Stimulated activated CD4-positive, alpha-beta T cell treated with anti-CD3 and anti-CD28 coated beads, TNF-alpha, amount 100 ng/mL, for 48 hours (primary cell): ENCODE measurements around the gene C1QTNF6.

Source experiments
- DNase-seq, 3 donors: peaks; one replicate each; pipeline ENCODE4 v3.0.0-alpha.2; 2020; ENCODE audit warnings: low read depth in 3 of 3

C1QTNF6 gene

DNA sequence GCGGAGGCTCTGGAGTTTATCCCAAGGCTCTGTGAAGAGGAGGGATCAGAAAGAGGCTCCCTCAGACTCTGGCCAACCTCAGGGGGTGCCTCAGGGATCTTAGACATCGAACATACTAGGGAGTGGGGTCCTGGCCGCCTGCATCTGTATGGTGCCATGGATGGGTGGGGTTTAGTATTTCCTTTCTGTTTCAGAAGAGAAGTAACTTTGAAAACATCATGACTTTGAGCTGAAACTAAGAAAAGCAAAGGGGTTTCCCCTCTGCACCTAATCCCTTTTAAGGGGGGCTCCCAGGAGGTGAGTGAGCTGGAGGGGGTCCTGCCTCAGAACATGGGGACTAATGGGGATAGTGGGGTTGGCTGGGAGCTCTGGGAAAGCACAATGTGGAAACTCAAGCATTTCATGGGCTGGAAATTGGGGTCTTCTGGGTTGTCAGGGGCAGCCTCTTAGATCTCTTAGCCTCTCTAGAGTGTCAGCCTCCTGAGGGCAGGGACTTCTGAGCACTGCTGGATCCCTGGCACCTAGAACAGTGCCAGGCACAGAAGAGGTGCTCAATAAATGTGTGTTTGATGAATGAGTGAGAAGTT is 36.0 kb upstream of the C1QTNF6 start:
- no peak for DNase-seq

DNA sequence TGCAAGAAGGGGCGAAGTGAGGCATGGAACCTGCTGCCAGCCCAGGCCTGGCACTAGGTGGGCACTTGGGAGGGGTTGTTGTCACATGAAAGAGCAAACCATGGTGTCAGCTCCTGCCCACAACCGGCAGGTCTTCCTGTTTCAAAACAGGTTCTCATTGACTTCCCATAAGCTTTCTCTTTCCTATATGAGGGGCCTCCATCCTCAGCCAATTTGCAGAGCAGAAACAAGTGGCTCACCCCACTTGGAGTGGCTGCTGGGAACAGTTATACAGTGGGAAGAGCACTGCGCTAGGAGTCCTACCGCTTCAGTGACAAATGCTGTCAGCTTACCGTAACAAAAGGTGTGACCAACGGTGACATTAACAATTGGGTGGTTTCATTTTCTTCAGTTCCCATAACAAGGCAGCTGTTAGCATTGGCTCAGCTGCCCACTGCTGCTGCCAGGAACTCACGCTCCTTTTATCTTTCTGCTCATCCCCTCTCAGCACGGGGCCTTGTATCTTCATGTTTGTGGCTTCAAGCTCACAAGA is 34.5 kb upstream of the C1QTNF6 start:
- DNase-seq, result no peak

DNA sequence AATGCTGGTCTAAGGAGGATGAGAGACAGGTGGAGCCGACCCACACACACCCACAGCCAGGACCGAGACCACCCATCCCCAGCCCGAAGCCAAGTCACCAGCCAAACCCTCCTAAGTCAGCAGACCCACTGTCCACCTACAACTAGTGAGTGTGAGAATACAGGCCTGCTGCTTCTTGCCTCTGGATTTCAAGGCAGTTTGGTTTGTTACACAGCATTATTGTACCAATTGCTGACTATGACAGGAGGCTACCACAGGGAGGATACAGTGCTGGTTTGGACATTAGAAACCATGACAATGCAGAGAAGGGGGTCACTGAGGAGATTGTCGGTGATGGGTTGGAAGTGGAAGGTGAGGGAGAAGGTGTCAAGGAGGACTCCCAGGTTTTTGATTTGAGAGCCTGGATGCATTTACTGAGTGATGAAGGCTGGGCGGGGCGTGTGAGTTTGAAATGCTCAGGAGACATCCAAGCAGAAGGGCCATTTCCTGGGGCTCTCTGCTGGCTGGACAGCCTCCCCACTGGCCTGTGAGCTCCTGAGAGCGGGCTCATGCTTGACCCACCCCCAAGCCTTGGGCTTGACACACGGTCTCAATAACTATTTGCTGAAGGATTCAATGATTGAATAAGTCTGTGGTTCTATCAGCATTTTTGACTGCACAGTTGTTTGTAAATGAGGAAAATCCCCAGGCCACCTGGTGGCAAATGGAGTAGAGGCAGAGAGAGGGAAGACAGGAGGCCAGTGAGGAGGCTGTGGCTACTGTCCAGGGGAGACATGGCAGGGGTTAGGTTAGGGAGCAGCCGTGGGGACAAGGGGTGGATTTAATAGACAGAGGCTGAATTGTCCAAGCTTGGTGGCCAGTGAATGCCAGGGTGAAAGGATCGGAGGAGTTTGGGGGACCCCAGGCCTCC is 33.6 kb upstream of the C1QTNF6 start:
- no peak for DNase-seq

DNA sequence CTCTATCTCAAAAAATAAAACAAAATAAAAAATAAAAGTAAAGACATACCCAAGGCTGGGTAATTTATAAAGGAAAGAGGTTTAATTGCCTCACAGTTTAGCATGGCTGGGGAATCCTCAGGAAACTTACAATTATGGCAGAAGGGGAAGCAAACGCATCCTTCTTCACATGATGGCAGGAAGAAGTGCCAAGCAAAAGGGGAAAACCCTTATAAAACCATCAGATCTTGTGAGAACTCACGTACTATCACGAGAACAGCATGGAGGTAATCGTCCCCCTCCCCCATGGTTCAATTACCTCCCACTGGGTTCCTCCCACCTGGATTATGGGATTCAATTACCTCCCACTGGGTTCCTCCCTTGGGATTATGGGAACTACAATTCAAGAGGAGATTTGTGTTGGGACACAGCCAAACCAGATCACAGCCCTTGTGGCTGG is 32.5 kb upstream of the C1QTNF6 start:
- DNase-seq, result no peak

DNA sequence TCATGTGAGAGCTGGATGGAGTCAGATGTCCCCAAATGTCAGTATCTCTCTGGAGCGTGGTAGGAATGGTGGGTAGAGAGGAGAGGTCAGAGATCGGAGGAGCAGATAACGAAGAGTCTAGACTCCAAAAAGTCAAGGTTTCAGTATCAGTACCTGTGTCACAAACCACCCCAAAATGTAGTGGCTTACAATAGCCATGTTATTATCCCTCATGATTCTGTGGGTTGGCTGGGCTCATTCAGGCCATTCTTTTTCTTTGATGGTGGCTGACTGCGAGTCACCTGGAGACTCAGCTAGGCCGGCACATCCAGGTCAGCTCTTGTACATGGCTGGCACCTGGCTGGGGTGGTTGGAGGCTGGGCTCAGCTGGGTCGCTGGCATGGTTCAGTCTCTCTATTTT is 31.5 kb upstream of the C1QTNF6 start:
- no peak for DNase-seq

DNA sequence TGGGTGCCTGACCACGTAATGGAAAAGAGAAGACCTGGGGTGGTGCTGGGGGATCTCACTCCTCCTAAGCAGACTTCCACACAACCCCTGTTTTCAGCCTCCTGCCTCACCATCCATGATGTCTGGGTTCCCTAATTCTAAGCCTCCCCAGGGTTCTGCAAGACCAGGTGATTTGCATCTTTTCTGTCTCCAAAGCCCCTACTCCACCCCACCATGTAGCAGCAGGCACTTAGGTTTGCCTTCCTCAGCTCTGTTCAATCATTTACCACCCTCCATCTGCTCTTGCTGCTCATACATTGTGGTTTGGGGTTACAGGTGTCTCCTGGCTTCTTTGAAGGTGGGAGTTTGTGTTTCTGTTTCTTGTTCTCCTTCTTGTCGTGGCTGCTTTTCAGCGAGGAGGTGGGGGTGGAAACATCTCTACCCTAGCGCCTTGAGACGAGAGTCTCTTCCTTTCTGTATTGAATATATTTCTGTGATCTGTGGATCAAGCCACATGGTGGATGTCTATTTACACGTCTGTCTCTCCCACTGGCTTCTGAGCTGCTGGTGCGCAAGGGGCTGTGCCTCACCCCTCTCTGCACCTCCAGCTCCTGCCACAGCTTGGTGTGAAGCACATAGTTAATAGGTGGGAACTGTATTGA is 30.8 kb upstream of the C1QTNF6 start:
- no peak for DNase-seq

DNA sequence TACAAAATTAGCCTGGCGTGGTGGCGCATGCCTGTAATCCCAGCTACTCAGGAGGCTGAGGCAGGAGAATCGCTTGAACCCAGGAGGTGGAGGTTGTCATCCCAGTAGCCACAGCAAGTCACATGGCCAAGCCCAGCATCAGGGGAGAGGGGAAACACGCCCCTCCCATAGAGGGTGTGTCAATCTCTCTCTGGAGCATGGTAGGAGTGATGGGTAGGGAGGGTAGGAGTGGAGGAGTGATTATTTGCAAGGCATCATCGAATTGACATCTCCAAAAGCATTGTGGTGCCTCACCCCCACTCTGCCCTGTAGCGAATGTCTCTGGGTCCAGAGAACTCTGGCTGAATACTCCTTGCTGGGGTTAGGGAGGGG is 30.3 kb upstream of the C1QTNF6 start:
- no peak for DNase-seq

DNA sequence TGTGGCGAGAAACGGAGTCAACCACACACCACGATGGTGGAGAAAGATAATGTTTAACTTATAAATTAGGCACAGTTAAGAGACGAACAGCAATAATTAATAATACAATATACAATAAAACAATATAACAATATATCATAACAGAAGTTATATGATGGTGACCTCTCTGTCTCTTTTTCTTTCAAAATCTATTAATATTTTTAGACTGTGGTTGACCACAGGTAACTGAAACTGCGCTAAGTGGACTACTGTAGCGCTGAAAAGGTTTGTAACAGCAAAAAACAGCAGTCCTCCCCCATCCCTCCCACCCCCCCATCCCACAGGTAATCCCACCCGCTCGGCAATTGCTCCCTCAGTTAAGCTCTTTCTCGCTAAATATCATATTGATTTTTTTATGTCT is 27.8 kb upstream of the C1QTNF6 start:
- no peak for DNase-seq

DNA sequence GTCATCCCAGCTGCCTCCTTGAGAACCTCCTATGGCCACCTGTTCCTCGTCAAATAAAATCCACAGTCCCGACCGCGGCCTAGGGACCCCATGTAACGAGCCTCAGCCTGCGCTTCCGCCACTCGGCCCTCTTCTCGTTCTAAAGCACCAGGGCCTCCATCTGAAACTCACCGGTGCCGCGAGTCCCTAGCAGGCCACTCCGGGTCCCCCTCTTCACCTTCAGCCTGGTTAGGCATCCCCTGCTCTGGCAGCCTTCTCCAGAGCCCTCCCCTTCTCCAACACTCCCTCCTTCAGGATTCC is 26.6 kb upstream of the C1QTNF6 start:
- no peak for DNase-seq

DNA sequence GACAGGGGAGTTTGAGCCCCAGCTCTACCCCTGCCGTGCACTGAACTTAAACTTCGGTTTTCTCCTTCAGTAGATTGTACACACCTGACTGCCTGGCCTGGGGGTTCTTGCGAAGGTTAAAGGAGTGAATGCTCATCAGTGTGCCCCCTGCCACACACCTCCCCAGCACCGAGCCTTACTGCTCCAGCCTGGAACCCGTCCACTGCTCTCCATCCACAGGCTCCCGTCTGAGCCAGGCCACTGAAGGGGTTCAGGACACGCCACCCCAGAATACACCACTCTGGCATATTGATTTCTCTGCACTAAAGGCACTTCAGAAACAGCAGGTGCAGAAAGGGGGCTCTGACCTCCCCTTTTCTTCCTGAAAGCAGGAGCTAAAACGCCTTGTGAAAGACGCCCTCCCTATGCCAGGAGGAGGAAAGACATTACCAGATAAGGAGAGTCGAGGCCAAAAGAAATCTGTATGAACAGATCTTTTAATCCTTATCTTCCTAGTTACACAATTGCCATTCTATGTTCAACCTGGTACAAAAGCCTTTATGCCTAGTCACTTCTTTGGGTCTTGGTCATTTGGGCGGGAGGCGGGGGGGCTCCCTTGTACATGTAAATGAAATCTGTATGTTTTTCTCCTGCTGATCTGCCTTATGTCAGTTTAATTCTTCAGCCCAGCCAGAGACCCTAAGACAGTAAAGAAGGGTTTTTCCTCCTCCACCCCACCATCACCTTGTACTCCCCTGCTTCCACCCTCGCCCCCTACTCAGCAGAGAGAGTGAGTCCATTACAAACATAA is 26.1 kb upstream of the C1QTNF6 start:
- DNase-seq, result no peak

DNA sequence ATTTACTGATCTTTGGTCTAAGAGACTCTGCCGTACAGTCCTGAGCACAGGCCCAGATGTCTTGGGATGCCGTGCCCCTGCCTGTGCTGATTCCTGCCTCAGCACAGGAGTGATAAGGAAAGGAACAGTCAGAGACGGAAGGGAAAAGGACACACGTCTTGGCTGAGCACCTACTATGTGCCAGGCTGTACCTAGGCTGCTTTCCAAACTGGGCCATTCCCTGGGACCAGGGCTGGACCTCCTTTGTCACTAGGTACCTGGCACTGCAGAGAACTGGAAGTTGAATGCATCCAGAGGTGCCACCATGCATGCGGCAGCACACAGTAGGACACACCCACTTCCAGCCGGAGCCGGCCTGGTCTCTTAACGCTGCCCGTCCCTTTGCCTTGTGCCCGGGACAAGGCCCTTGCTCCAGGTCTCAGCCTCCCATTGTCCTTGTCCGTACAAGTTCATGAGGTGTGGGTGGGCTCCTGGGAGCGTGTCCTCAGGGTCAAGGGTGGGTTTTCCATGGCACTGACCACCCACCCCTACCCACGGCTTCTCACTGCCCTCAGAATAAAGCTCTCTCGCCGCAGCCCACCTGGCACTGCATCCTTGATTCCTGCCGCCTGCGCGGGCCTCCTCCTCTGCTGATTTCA is 25.3 kb upstream of the C1QTNF6 start:
- no peak for DNase-seq

DNA sequence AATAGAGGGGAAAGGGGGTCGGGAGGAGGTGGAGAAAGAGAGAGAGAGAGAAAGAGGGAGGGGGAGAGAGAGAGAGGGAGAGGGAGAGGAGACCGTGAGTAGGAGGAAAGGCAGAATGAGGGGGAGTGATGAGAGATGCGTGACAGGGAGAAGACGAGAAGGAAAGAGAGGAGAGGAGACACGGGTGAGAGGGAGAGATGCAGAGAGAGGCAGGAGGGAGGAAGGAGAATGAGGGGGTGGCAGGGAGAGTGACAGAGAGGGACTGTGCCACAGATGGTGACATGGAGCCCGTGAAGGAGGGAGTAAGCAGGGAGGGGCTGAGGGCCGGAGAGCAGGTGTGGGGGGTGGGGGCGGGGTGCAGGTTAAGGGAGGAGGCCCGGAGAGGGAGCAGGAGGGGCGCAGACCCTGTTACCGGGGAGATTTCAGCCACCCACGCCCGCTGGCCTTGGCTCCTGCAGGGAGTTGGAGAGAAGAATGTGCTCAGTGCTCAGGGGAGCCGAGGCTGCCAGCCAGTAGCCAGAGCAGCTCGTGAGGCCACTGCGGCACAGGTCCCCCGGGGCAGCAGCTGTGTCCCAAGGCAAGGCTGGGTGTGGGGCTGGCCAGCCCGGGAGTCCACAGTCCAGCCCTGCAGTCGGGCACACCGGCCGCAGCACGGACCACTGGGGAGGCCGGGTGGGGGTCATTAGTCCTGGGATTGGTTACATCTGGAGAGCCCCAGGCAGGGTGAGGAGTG is 24.3 kb upstream of the C1QTNF6 start, which contains the start of gene SSTR3:
TSS of gene SSTR3 (minus strand) at position 304 of the 733 bp plus-strand sequence. CDS start 4,674 bp downstream, outside the sequence.
- DNase-seq, result no peak

DNA sequence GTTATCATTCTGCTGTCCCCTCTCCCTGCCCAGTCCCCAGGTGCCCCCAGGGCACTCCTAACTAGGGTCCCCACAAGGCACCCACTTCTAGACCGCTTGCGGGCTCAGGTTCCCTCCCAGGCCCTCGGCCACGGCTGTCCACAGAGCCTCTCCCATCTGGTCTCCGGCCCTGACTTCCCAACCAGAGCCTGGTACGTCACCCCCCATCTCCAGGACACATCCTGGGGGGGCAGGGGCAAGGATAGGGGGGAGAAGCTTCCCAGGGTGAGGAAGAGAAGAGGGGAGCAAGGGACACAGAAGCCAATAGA is 23.8 kb upstream of the C1QTNF6 start:
- no peak for DNase-seq

DNA sequence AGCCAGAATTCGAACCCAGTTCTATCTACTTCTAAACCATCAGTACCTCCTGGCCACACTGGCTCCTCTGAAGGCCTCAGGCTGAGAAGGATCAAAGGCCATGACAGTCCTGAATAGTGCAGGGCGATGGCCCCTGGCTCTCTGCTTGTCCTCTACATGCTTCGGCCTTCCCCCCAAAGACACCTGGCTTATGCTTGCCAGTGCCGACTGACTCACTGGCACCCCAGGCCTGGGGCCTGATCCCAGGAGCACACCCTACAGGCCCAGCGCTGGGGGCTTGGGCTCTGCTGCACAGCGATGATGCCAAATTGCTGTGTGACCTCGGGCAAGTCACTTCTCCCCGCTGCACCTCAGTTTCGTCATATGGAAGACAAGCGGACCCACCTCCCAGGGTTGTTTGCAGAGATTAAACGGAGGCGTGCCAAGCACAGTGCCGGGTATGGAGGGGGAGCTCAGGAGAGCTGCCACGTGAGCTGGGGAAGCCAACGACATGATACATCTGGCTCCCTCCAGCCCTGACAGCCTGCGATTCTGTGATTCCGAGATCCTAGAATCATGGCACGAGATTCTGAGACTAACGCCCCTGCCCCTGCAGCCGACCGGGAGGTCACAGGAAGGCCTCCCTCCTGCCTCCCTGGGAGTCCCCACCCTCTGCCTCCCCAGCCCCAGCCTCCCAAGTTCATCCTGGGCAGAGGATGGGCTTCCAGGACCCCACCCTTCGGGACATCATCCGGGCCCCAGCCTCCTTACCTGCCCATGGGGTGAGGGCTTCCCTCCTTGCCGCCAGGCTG is 23.2 kb upstream of the C1QTNF6 start:
- no peak for DNase-seq

DNA sequence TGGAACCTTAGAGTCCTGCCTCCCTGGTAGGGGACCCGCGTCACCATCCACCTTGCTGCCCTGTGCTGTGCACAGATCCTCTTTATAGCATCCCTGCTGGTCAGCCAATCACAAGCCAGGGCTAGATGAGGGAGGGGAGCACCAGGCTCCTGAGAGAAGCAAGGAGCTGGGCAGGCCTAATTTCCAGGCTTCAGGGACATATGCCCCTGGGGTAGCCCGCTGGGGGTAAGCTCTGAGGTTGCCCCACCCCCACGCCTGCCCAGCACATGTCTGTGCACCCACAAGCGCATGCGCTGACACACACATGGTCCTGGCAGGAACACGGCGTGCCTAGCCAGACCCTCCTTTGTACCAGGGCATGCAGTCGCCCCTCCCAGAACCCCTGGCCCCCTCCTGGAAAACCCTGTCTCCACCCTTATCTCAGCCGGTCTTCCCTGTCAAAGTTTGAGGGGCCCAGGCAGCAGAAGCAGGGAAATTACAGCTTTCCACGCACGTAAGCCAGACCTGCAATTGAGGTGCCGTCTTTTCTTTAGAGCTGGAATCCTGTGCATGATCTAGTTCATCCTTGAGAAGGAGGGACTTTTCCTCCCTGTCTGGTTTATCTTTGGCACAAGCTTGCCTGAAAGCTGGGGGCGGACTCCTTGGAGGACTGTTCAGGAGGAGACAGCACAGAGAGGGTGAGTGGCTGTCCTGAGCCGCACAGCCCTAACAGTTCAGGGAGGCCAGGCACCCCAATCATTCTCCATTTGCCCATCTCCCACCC is 22.2 kb upstream of the C1QTNF6 start:
- DNase-seq, result no peak

DNA sequence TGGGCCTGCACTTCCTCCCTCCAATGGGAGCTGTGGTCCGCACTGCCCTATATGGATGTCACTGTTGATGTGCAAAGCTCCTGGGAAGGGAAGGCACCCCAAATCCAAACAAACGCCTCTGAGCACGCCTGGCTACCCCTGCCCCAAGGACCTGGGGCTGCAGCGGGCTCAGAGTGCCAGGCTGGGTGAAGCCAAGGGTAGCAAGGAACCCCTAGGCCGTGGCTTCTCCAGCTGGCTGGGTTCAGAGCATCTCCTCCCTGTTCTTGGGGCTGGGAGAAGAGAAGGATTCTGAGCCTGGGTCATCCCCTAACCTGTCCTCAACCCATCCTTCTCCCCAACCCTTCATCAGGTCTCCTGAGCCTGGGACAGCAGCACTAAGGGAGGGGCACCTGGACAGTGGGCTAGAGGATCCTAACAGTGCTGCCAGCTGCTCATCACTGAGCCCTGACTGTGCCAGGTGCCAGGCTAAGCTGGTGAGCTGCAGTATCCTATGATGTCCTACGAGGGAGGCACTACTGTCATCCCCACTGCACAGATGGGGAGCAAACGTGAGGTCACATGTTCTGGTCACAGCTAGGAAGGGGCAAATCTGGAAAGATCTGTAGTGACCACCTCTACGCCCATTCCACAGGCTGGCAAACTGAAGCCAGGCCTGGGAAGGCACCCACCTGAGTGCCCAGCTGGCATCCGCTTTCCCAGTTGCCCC is 21.2 kb upstream of the C1QTNF6 start:
- DNase-seq, result no peak

DNA sequence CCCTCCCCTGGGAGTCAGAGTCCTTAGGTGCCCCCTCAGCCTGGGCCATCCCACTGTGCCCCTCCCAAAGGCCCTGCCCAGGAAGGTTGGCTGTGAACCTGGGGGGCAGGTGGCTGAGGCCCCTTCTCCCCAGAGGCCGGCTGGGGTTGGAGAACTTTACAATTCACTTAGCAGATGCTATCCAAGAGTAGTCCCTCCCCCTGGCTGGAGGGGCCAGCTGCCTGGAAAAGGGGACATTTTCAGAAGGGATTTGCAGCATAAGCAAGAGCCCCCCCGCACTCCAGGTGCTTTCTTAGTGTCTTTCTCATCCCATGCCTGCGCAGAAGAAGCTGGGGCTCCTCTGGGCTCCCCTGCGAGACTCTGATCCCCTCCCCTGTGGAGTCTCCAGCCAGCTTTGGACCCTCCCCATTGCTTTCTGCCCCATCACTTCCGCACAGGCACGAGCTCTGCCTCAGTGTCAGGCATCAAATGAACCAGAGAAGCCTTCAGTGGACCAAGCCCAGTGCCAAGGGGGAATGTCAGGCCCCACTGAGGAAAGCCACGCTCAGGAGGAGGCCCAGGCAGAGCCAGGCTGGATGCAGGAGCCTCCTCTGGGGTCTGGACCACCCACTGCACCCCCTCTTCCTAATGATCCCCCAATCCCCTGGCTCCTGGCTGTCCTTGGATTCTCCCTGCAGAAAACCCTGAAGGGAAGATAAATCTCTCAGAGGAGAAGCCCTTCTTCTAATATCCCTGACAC is 20.5 kb upstream of the C1QTNF6 start:
- DNase-seq, result no peak

DNA sequence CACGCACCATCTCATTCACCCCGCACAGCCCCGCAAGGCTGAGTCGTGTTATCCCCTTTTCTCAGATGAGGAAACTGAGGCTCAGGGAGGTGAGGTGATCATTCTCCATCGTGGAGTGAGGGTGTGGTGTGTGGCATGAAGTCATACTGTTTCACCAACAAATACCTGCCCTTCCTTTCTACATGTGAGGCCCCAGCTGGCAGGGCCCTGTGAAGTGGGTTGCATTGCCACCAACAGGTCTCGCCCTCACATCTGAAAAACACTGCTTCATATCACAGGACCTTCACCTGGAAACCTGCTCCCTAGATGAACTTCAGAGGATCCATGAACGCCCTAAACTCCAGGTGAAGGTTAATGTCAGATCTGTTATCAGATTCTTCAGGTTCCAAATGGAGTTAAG is 19.9 kb upstream of the C1QTNF6 start:
- DNase-seq, result no peak
